Left forelimb (tissue), 1 donor: ENCODE results near the gene PTGER3.
"Not testable (repeated sequence)": the region's sequence is repeated elsewhere in the genome, so short reads cannot be mapped to it uniquely, and the experiment has no call there.

Experiments used
- DNase-seq: peaks from one replicate; pipeline ENCODE4 v3.0.0-alpha.2; 2018; ENCODE audit warnings: low spot score

The PTGER3 gene

DNA sequence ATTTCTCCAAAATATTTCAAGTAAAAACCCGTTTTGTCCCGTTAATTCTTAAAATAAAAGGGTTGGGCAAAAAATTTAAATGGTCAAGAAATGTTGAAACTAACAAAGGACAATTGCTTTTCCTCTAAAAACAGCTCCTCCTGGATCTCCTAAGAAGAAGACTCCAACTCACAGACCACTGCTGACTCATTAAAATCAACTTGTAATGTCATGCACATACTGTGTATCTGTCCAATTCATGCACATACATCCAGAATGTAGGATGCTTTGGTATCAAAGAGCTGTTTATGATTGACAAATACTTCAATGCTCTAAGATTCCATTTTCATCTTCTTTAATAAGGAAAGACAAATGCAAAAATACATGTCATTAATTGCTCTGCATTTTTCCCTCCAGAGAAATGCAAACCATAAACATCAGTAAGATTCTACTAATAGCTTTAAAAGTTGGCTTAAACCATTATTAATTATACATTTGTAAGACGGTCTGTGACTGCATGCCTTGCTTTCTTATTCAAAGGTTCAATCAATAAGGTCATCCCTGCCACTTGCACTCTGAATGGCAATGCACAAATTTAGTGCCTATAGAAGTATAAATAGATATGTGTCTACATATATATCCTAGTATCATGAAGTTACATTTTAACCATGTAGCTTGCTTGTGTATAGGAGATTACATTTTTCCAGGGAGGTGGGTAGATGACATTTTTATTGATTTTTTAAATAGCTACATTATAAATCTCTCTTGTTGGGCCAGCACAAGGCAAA is 44.7 kb downstream of the PTGER3 start:
- DNase-seq = no peak

DNA sequence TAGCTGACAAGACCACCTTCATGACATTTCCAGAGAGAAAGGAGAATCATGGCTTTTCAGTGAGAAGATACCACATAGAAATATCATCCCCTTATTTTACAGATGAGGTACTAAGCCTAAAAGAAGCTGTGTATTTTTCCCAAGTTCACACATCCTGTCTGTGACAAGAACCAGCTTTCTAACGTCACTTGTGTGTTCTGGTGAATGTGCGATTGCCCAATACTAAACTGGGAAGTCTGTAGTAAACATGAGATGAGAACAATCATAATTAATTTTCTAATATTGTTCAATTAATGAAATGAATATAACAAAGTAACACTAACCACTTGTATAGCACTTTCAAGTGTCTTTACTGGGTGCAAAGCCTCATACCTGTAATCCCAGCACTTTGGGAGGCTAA is 46.0 kb downstream of the PTGER3 start:
- DNase-seq = no peak

DNA sequence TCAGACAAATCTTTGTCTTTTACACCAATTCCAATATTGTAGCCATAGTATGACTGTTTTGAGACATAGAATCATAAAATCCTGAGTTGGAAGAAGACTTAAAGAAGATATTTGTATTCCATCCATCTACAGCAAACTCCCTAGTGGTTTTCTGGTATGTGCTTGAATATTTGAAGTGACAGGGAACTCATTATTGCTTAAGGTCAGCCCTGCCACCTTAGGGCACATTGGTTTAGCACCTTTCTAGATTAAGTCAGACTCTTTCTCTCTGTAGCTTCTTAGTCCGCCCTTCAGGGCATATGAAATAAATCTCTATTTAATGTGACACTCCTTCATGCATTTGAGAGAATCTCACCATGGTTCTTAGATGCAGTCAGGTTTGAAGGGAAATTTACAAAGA is 49.8 kb downstream of the PTGER3 start:
- DNase-seq = no peak

DNA sequence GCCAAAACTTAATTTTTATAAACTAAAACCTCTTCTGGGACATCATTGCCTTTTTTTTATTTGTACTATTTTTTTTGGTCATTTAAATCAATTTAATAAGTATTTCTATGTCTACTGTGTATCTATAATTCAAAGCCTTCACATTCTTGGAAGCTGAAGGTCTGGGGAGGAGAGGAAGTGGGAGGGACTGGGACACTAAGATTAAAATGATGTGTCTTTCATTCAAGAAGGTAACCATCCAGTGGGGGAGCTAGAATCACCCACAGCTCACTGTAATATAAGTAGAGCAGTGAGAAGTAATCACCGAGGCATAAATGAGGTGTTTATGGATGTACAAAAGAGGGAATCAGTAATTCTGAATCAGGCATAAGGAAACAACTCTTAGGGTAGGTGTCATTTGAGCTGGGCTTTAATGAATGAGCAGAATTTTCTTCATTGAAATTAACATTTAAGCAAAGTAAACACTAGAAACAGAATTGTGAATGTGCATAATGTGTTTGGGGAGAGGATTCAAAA is 52.8 kb downstream of the PTGER3 start:
- DNase-seq = no peak

DNA sequence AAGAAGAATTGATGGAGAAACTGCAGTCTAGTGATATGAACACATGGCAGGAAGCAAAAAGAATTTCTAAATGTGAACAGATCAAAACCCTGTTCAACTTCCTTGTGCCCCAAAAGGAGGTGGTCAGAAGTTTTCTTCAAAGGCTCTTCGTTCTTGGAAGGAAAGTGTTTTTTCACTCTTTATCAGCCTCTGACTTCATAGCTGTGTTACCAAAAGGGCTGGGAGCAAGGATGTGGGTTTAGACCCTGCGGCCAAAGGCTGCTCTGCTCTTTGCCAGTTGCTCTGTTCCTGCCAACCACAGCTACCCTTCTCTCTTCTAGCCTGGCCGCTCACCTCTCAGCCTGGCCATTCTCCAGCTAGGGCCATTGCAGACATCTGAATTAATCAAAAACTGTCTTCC is 53.8 kb downstream of the PTGER3 start:
- no peak for DNase-seq

DNA sequence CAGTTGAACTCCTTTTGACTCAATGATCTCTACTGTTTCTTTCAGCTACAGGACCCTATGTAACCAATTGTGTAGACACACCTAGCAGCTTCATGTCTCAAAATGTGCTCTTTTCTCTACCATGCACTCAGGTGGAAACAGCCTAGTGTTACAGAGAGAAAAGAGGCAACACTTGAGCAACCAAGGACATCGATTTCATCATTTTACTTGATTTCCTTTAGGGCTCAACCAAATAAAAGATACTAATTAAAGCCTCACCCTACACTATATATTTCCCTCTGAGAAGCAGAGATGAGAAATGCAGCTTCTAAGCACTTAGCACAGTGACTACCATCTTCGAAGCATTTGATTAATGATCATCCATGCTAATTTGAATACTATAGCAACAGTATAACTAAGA is 55.1 kb downstream of the PTGER3 start:
- no peak for DNase-seq

DNA sequence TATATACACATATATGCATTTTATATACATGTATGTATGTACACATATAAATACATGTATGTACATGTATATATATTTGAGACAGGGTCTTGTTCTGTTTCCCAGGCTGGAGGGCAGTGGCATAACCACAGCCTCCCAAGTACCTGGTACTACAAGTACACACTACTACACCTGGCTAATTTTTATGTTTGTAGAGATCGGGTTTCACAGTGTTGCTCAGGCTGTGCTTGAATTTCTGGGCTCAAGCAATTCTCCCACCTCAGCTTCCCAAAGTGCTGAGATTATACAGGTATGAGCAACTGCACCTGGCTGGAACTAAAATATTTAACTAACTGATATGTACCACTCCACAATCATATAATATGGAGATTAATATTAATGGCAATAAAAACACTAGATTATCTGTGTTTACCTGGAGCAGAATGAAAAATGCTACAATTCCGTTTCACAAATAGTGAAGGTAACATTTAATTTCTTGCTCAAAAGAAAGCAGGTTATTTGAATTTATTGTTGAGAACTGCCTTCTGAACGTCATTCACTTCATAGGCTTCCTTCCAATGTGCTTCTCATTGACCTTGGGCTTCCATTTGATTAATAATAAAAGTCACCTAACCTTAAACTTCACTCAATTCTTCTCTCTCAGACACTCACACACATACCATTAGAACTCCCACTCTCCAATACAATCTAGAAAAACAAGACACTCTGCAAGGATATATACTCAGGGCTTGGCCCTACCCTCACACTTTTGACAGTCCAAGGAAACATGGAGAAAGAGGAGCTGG is 57.0 kb downstream of the PTGER3 start:
- DNase-seq = no peak

DNA sequence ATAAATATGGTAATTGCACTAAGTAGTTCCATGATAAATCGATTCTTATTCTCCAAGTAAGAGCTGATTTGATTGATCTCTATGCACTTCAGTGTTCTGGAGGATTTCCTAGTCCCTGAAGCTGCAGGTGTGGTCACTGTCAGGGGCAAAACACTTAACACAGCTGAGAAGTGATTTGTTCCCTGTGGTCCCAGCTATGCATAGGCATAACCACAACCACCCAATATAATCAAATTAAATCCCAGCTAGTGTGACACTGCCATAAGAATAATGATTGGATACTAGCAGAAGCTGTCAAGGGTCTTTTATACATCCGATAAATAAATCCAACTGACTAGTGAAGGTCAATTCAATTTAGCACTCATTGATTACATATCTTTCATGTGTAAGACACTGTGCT is 60.1 kb downstream of the PTGER3 start:
- no peak for DNase-seq

DNA sequence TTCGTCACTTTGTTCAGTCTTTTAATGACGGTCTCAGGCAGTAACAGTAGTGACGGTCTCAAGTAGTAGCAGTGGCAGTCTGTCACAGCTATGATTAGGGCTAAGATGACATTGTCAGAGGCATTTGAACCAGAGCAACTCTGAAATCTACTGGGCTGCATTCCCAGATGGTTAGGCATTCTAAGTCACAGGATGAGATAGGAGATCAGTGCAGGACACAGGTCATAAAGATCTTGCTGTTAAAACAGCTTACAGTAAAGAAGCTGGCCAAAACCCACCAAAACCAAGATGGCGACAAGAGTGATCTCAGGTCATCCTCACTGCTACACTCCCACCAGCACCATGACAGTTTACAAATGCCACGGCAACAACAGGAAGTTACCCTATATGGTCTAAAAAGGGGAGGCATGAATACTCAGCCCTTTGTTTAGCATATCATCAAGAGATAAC is 61.8 kb downstream of the PTGER3 start:
- DNase-seq = not testable (repeated sequence)

DNA sequence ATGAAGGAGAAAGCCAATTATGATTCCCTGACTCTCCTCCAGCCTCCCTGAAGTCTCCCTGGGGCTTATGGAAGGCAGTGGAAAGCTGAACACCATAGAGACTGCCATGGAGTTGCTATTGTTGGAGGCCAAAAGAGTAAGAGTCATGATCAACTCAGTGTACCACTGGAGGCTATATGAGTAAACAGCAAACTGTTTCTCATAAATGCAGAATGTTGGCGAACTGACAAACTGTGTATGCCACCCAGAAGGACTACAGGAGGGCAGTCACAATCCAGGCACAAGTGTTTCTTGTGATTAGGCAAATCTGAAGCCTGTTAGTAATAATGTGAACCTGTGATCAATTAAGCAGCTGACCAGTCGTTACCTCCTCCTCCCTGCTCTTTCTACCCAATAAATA is 62.3 kb downstream of the PTGER3 start:
- DNase-seq = not testable (repeated sequence)

DNA sequence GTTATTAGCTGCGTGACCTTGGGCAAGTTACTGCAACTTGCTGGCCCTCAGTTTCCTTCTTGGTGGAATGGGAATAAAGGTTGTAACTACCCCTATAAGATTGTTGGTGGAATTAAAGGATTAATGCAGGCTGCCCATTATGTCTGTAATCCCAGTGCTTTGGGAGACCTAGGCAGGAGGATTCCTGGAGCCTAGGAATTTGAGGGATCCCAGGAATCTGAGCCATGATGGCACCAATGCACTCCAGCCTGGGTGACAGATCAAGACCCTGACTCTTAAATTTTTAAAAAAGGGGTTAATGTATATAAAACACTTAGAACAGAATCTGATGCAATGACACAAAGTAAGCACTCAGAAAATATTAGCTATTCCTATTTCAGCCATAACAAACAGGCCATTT is 67.3 kb downstream of the PTGER3 start:
- no peak for DNase-seq

DNA sequence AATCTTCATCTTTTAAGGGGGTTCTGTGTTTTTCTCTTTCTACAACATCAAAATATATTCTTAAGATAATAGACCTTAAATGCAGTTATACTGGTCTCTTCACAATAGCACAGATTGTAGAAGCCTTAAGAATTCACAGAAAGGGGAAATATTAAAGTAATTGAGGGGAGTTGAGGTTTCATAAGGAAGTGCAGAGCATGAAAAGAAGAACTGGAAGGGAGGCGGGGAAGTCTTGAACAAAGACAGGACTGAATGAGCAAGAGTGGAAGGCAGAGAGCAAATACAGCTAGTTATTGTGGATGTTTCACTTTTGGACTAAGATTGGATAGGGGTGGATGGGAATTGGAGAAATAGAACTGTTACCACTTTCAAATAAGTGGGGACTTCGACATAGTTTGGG is 67.7 kb downstream of the PTGER3 start:
- no peak for DNase-seq

DNA sequence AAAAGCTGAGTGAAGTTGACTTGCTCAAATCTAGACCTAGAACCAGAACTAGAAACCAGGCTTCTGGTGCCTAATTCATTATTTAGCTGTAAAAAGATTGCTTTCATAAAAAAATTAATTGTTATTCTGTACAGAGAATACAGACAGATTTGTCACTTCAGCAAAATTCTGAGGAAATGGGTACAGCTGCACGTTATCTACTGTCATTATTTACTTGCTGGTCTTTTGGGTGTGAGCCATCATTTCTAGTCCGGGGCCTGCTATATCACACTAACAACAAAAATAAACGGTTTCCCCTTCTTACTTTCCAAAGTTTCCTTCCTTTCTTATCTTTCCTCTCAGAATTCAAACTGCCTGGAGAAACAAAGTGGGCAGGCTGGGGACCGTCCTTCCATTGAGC is 68.3 kb downstream of the PTGER3 start:
- no peak for DNase-seq

DNA sequence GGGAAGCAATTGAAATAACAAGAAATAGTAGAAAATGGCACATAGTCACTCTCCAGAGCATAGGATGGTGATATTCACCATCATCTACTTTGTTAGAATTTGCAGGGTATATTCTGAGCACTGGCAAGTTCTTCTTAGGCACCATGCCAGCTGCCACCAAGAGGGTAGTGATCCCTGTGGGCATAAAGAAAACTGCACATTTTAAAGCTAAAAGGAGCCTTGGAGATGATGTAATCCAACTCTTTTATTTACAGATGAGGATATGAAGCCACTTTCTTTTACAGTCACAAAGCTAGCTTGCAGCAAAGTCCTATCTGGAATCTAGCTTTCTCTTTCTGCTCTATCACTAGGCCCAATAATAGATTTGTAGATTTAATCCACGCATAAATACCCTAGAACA is 69.0 kb downstream of the PTGER3 start:
- no peak for DNase-seq

DNA sequence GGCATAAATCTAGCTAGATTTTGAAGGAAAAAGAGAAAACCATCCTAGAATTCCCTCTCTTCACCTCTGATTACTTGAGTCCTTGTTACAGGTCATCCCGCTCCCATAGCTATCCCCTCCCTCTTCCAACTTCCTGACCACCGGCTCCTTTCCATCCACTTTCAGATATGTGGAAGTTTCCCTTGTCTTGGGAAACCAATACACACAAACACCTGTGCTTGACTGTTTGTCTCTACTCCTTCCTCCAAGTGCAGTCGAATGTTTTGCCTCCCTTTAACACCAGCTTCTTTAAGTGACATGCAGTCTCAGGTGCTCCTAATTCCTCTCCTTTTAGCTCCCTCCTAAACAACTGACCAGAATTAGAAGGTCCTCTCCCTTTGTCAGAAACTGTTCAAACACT is 70.0 kb downstream of the PTGER3 start:
- no peak for DNase-seq

DNA sequence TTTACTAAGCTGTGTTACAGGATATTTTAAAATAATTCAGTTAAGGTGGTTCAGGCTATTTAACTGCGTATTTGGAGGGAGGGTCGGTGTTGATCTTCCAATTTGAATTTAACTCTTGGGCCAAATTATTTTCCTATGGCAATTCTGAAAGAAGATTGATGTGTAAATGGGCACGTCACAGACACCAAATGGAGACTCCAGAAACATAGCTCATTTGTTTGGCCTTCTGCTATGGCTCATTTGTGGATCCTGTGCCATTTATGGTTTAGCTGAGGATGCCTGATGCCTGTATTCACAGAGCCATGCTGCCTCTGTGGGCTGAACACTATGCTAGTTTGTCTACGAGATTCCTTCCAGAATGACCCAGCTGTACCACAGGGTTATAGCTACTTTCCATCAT is 70.6 kb downstream of the PTGER3 start:
- no peak for DNase-seq

DNA sequence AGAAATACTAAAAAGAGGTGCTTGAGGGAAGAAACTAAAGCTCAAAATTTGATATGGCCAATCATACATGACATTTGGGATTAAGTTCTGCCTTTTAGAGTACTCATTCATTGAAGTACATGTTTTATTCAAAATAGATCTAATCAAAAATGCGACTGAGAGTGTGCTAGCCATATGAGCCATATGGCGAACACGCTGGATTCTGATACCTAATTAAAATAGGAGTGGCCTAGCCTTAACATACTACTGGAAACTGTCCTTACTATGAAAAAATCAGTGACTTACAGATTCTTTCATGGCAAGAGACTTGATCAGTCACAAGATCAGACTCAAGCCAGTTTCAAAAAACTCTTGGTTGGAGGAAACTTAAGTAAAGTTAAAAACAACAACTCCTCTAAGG is 73.9 kb downstream of the PTGER3 start:
- no peak for DNase-seq

DNA sequence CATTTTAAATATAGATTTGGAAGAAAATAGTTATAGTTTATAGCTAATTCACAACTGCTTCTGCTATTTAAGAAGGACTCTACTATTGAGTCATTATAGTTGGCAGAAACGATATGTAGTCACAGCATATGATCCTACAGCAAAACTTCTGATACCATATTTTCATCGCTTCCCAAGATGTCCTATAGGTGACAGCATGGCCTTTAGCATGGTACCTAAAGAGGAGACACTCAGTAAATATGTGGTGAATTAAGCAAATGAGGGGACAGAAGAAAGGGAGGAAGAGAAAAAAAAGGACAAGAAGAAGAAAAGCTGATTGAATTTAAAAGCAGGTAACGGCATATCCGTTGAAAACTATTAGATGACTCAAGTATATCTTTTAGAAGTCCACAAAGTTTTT is 77.2 kb downstream of the PTGER3 start:
- no peak for DNase-seq

DNA sequence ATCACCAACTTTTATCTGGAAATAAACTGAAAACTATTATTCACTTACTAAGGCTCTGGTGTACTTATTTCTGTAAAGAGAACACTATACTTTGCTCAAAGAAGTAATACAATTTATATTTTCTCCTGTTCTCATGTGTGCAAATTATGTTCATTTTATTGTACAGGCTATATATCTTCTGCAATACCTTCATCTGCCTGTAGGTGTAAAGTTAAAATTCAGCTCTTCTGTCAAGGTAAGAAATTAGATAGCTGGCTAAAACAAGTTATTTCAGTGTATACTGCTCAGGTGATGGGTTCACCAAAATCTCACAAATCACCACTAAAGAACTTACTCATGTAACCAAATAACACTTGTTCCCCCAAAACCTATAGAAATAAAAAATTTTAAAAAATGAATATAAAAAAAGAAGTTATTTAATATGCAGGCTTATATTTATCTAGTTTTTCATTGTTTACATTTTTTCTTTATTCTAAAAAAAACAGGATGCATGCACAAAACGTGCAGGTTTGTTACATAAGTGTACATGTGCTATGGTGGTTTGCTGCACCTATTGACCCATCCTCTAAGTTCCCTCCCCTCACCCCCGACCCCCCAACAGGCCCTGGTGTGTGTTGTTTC is 81.5 kb downstream of the PTGER3 start:
- DNase-seq = no peak

DNA sequence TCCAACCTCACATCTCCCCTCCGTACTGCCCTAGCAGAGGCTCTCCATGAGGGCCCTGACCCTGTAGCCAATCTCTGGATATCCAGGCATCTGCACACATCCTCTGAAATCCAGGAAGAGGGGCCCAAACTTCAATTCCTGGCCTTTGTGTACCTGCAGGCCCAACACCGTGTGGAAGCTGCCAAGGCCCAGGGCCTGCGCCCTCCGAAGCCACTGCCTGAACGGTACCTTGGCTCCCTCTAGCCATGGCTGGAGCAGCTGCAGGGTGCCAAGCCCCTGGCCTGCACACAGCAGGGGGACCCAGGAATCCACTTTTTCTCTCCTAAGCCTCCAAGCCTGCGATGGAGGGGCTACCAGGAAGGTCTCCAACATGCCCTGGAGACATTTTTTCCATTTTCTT is 84.2 kb downstream of the PTGER3 start:
- no peak for DNase-seq

DNA sequence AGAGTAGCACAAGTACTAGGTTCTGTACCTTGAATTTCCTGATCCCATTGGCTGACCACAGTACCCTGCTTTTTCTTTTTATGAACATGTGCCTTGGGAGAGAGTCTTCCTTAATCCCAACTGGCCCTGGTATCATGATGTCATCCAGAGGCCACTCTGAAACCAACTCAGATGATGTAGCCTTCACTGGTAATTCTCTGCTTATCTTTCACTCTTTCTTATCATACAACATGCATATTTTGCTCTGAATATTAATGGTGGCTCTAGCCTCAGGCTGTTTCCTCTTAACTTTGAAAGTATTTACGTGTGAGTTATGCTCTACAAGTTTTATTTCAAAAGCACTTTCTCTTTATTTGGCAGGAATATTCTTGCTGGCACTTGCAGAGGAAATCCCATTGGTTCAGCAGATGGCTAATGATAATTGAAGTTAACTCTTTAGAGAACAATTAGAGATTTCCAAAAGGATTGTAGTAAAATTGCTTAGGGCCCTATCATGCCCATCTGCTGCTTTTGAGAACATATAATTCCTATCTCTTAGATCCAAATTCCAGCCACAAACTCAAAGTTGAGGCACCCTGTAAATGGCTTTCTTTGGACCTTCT is 86.1 kb downstream of the PTGER3 start:
- no peak for DNase-seq

DNA sequence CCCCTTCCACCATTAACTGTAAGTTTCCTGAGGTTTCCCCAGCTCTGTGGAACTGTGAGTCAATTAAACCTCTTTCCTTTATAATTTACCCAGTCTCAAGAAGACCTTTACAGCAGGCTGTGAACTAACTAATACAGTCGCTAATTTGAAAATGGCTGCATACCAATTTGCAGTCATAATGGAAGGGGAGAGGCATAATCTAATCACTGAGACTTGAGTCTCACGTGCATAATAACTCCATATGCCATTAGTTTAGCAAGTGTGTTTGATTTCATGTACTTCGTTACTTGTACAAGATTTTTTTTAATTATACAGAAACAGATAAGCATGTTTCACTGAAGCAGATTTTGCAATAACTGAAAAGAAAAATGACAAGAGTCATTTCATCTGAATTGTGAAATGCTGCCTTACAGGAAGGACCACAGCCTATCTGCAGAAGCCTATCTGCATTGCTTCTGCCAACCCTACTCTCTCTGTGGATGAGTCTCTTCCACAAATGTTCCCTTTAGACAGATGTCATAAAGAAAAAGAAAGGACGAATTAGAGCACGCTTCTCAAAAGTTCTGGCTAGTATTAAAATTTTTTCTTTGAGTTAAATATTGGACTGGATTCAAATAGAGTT is 99.1 kb downstream of the PTGER3 start:
- DNase-seq = no peak
